IMR-90 (cell line): ENCODE data around the gene VGLL2. TPM values are rescaled to one million over a fixed set of nuclear protein-coding genes. Genes with fewer than 3 reads are reported as not detected.

Experiments used
- ATAC-seq: fragments of 200-7000 bp; cut with Tn5 transposase; 2 replicates; pipeline ENCODE4 v1.9.1; 2020; ENCODE audit warnings: low read depth, mild to moderate bottlenecking, moderate library complexity
- BruUV-seq: library from RNA; stranded (reverse); fragments of 400-500 nt; replicated peaks from 2 replicates; lab custom pipeline; 2021; lab: Mats Ljungman, UMichigan
- CTCF ChIA-PET: fragments of 300-600 bp; formaldehyde crosslinking; extraction: SDS; loops from one replicate; lab custom pipeline; 2021; ENCODE audit warnings: antibody characterized with exemption; lab: Yijun Ruan, JAX
- POLR2A ChIA-PET: fragments of 300-600 bp; sonication (Branson Sonifier 250); formaldehyde crosslinking; loops from one replicate; lab custom pipeline; 2022; ENCODE audit warnings: antibody characterized with exemption; ENCODE audit not compliant: unreplicated experiment; lab: Charles Lee
- DNase-seq: peaks from one replicate; pipeline ENCODE4 v3.0.0; 2013
- H2AFZ ChIP-seq: replicated peaks from 2 replicates; pipeline ENCODE3; 2013; ENCODE audit warnings: low read length, mild to moderate bottlenecking; ENCODE audit not compliant: poor library complexity
- H2AK5ac ChIP-seq: 2 replicates; pipeline ENCODE4 v1.6.1; 2013; ENCODE audit warnings: low read depth, low read length, inconsistent platforms
- H2AK9ac ChIP-seq: replicated peaks from 2 replicates; pipeline ENCODE3; 2013; ENCODE audit warnings: mild to moderate bottlenecking, low read depth, low read length, moderate library complexity; ENCODE audit not compliant: poor library complexity
- H2BK120ac ChIP-seq: 2 replicates; pipeline ENCODE4 v1.6.1; 2013; ENCODE audit warnings: low read depth, low read length, inconsistent platforms
- H2BK15ac ChIP-seq: 3 replicates; pipeline ENCODE4 v1.6.1; 2013; ENCODE audit warnings: low read depth, low read length, inconsistent platforms
- H2BK20ac ChIP-seq: 2 replicates; pipeline ENCODE4 v1.6.1; 2013; ENCODE audit warnings: low read depth, mild to moderate bottlenecking, inconsistent platforms, low read length, moderate library complexity
- H2BK5ac ChIP-seq: 2 replicates; pipeline ENCODE4 v1.6.1; 2013; ENCODE audit warnings: mild to moderate bottlenecking, low read depth, low read length, inconsistent platforms; ENCODE audit not compliant: poor library complexity, severe bottlenecking
- H3K14ac ChIP-seq: replicated peaks from 2 replicates; pipeline ENCODE4 v1.6.1; 2013; ENCODE audit warnings: low read depth, low read length, inconsistent platforms
- H3K18ac ChIP-seq: 2 replicates; pipeline ENCODE4 v1.6.1; 2013; ENCODE audit warnings: low read depth, low read length, control low read depth
- H3K23ac ChIP-seq: 2 replicates; pipeline ENCODE4 v1.6.1; 2013; ENCODE audit warnings: low read depth, low read length, inconsistent platforms
- H3K27ac ChIP-seq: 2 replicates; pipeline ENCODE4 v1.5.1; 2013; ENCODE audit warnings: mild to moderate bottlenecking, control low read depth, low read length; ENCODE audit not compliant: insufficient read depth
- H3K27me3 ChIP-seq: 2 replicates; pipeline ENCODE4 v1.6.1; 2013; ENCODE audit warnings: low read length; ENCODE audit not compliant: control insufficient read depth, insufficient read depth
- H3K36me3 ChIP-seq: 2 replicates; pipeline ENCODE4 v1.6.1; 2013; ENCODE audit warnings: low read length, mixed read lengths; ENCODE audit not compliant: control insufficient read depth, insufficient read depth
- H3K4ac ChIP-seq: 2 replicates; pipeline ENCODE4 v1.6.1; 2013; ENCODE audit warnings: low read depth, low read length, inconsistent platforms
- H3K4me1 ChIP-seq: 2 replicates; pipeline ENCODE4 v1.6.1; 2013; ENCODE audit warnings: low read length, mixed read lengths; ENCODE audit not compliant: control insufficient read depth, insufficient read depth
- H3K4me2 ChIP-seq: 2 replicates; pipeline ENCODE4 v1.6.1; 2013; ENCODE audit warnings: low read depth, mild to moderate bottlenecking, control low read depth, low read length, moderate library complexity
- H3K4me3 ChIP-seq: 2 replicates; pipeline ENCODE4 v1.5.1; 2013; ENCODE audit warnings: low read depth, mild to moderate bottlenecking, control low read depth, low read length, moderate library complexity; ENCODE audit not compliant: insufficient read depth
- H3K56ac ChIP-seq: 2 replicates; pipeline ENCODE4 v1.6.1; 2013; ENCODE audit warnings: low read length, inconsistent platforms; ENCODE audit not compliant: insufficient read depth; ENCODE audit errors: extremely low read depth
- H3K79me1 ChIP-seq, 2 experiments: 2 replicates each; pipeline ENCODE4 v1.6.1; 2013; ENCODE audit warnings: low read length in 2 of 2, inconsistent platforms in 1 of 2, low read depth in 1 of 2
- H3K9ac ChIP-seq: 2 replicates; pipeline ENCODE4 v1.6.1; 2013; ENCODE audit warnings: low read depth, low read length, control low read depth
- H3K9me1 ChIP-seq: 2 replicates; pipeline ENCODE4 v1.6.1; 2013; ENCODE audit warnings: low read length, inconsistent platforms; ENCODE audit not compliant: insufficient read depth
- H3K9me3 ChIP-seq: 2 replicates; pipeline ENCODE4 v1.6.1; 2013; ENCODE audit warnings: low read length; ENCODE audit not compliant: control insufficient read depth, insufficient read depth
- H4K20me1 ChIP-seq: 2 replicates; pipeline ENCODE4 v1.6.1; 2013; ENCODE audit warnings: low read length, inconsistent platforms; ENCODE audit not compliant: insufficient read depth
- H4K5ac ChIP-seq: 2 replicates; pipeline ENCODE4 v1.6.1; 2013; ENCODE audit warnings: mild to moderate bottlenecking, low read depth, low read length, control low read depth
- H4K8ac ChIP-seq, 2 experiments: 2 replicates each; pipeline ENCODE4 v1.6.1; 2013; ENCODE audit warnings: low read depth in 2 of 2, low read length in 2 of 2, control low read depth in 1 of 2, inconsistent platforms in 1 of 2
- H4K91ac ChIP-seq: 2 replicates; pipeline ENCODE4 v1.6.1; 2013; ENCODE audit warnings: low read depth, low read length, inconsistent platforms; ENCODE audit not compliant: insufficient read depth
- RFX5 ChIP-seq: IDR thresholded peaks from 2 replicates; pipeline ENCODE4 v1.8.0; 2012; ENCODE audit warnings: low read depth, mild to moderate bottlenecking, low read length, moderate library complexity
- WGBS, 2 experiments: methylation state at CpG; one replicate each; pipeline versions ENCODE4 v1.1.5 to v1.1.7; 2013; ENCODE audit warnings: missing lambda C conversion rate in 2 of 2; ENCODE audit not compliant: insufficient read length in 1 of 2; ENCODE audit errors: extremely low coverage in 2 of 2; 5-methylcytosine and 5-hydroxymethylcytosine counted together
- dilution Hi-C: fragments of 300-500 bp; cut with HindIII; formaldehyde crosslinking; loops from one replicate; pipeline ENCODE4 v1.14.3; 2018; ENCODE audit warnings: low sequenced_read_pairs; ENCODE audit not compliant: unreplicated experiment
- in situ Hi-C: fragments of 300-500 bp; cut with MboI; formaldehyde crosslinking; loops from 3 replicates; pipeline ENCODE4 v1.14.3; 2019; ENCODE audit warnings: low sequenced_read_pairs, inconsistent platforms, mixed read lengths
- intact Hi-C: fragments of 100-400 bp; cut with micrococcal nuclease; formaldehyde crosslinking; loops from 2 replicates; pipeline ENCODE4 v1.10.0; 2022
- polyA plus RNA-seq, 3 experiments: library from polyadenylated mRNA; depleted of rRNA; stranded (reverse); fragments of >200 nt; gene quantifications; 2 replicates each; pipeline ENCODE4 v1.2.3, GENCODE V29; 2012; ENCODE audit warnings: low replicate concordance in 1 of 3
- total RNA-seq: library from RNA; depleted of rRNA; stranded (reverse); fragments of >200 nt; gene quantifications from 2 replicates; pipeline ENCODE4 v1.2.3, GENCODE V29; 2012

The VGLL2 gene
- total and polyA plus RNA-seq, 2 of the 4 experiments (the other 2 are of a cell fraction), result not detected

DNA sequence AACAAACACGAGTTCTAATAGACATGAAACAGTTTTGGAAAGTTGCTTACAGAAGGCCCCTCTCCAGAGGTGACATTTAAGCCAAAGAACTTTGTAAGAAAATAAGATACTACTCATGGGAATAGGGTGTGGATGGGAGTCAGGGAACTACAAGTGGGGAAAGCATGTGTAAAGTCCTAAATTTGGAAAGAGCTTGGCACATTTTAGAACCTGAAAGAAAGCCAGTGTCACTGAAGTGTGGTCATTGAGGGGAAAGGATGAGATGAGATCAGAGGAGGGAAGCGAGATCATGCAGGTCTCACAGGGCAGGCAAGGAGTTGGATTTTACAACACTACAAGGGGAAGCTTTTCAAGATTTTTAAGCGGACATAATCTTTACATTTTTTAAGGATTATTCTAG is 38.0 kb downstream of the VGLL2 start:
- CTCF ChIA-PET, result no interaction called here
- Histone ChIP-seq H3K14ac (no peak overlapping the region), H2BK15ac (no peak overlapping the region), H2AFZ (no peak overlapping the region), H4K91ac (no peak overlapping the region), H3K27ac (no peak overlapping the region), H3K9me1 (no peaks in the 10 kb centered on the region), H3K9me3 (no peaks in the 10 kb centered on the region), H3K4ac (no peak overlapping the region), H3K79me1 (no peaks in the 10 kb centered on the region), H2BK120ac (no peak overlapping the region), H3K36me3 (no peaks in the 10 kb centered on the region), H3K27me3 (no peaks in the 10 kb centered on the region), H2BK5ac (no peak overlapping the region), H3K23ac (no peak overlapping the region), H2BK20ac (no peak overlapping the region), H3K4me1 (no peaks in the 10 kb centered on the region), H3K4me2 (no peak overlapping the region), H2AK9ac (no peak overlapping the region), H3K4me3 (no peak overlapping the region), H3K9ac (no peak overlapping the region), H2AK5ac (no peak overlapping the region), H4K8ac (no peak overlapping the region), H4K20me1 (no peaks in the 10 kb centered on the region), H3K18ac (no peak overlapping the region), H3K56ac (no peak overlapping the region), H4K5ac (no peak overlapping the region)
- dilution Hi-C loops (no loop called here), in situ Hi-C loops (no loop called here), intact Hi-C loops (no loop called here)
- ATAC-seq, result no peak
- no peak for TF ChIP-seq RFX5
- POLR2A ChIA-PET, result no interaction called here
- BruUV-seq, result no TSS peak
- DNase-seq, result no peak
- no CpG with 5 or more reads among the region's 3 CpGs for WGBS, 2 experiments
